ENCODE results near the gene SOCS7.

- TF ChIP-seq POLR2AphosphoS5 (IDR thresholded peaks at IDR 0.05; ENCODE audit: low read depth) (no peak), JUNB (IDR thresholded peaks at IDR 0.05; ENCODE audit: unreplicated experiment) (no peak), CTCF (conservative IDR thresholded peaks at IDR 0.05; ENCODE audit: low read depth in 2 of 2) (no peak), EZH2phosphoT487 (IDR thresholded peaks at IDR 0.05; ENCODE audit: unreplicated experiment) (no peak), EZH2 (IDR thresholded peaks at IDR 0.05; ENCODE audit: low read depth, unreplicated experiment) (no peak), CREB1 (CRISPR knock-in tag; IDR thresholded peaks at IDR 0.05; ENCODE audit: low read depth) (no peak), NANOG (IDR thresholded peaks at IDR 0.05; ENCODE audit: borderline replicate concordance) (no peak), ZNF331 (CRISPR knock-in tag; IDR thresholded peaks at IDR 0.05; ENCODE audit: low read depth) (no peak), ETS1 (IDR thresholded peaks at IDR 0.05) (no peak), ZNF114 (CRISPR knock-in tag; IDR thresholded peaks at IDR 0.05) (no peak)
- TF ChIP-seq, protein P1, sequence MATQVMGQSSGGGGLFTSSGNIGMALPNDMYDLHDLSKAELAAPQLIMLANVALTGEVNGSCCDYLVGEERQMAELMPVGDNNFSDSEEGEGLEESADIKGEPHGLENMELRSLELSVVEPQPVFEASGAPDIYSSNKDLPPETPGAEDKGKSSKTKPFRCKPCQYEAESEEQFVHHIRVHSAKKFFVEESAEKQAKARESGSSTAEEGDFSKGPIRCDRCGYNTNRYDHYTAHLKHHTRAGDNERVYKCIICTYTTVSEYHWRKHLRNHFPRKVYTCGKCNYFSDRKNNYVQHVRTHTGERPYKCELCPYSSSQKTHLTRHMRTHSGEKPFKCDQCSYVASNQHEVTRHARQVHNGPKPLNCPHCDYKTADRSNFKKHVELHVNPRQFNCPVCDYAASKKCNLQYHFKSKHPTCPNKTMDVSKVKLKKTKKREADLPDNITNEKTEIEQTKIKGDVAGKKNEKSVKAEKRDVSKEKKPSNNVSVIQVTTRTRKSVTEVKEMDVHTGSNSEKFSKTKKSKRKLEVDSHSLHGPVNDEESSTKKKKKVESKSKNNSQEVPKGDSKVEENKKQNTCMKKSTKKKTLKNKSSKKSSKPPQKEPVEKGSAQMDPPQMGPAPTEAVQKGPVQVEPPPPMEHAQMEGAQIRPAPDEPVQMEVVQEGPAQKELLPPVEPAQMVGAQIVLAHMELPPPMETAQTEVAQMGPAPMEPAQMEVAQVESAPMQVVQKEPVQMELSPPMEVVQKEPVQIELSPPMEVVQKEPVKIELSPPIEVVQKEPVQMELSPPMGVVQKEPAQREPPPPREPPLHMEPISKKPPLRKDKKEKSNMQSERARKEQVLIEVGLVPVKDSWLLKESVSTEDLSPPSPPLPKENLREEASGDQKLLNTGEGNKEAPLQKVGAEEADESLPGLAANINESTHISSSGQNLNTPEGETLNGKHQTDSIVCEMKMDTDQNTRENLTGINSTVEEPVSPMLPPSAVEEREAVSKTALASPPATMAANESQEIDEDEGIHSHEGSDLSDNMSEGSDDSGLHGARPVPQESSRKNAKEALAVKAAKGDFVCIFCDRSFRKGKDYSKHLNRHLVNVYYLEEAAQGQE (IDR thresholded peaks at IDR 0.05; ENCODE audit: unreplicated experiment): no peak
Measured at GRCh38 chr17:38441429-38442061, 89.9 kb downstream of the SOCS7 start.
